GM04503 (cell line): ENCODE data around the gene TMEM164.

Source experiments
- DNase-seq: peaks from one replicate; pipeline ENCODE4 v3.0.0-alpha.2; 2012; ENCODE audit warnings: low read depth

The TMEM164 gene

DNA sequence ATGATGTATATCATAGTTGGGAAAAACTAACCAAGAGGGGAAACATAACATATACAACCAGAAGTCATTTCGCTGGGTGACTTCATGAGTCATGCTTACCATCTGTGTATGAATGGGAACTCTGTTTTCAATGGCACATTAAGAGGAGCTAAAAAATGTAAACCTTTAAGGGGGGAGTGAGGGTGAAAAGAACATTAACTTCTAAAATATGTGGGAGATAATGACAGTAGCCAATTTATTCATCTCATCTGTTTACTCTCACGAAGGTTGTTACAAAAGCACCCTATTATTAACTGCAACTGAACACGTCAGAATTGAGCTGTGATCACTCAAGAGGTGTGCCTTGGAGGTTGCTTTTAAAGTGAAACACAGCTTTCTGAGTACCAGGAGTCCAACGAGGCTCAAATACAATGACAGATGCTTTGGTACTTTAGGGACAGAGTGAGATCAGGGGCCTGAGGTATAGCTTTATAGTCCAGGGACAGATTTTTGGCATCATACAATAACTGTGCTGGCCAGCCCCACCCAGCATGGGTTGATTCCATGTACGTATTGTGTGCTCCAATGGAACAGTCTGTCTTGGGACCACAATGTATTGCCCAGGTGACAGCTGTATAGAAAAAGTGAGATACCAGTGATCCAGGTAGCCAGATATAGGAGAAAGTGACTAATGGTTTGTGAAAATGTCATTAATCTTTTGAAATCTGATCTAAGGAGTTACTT lies 207.7 kb downstream of the TMEM164 start:
- peak; percentile 82 for DNase-seq

DNA sequence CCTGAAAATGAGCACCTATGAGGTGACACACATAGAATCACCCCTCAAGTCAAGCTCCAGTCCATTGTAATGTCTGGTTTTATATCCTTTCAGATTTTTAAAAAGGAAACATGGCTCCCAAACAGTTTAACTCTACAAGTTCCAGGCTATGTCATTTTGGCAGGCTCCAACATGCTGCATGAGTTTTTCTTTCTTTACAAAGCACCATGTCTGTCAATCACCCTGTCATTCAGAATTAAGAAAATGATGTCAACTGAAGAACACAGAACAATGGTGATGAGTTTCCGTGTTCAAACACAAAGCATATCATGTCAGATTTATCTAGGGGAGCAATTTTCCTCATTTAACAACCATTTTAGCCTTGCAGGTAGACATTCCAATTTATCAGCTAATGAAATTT lies 208.4 kb downstream of the TMEM164 start:
- no peak for DNase-seq

DNA sequence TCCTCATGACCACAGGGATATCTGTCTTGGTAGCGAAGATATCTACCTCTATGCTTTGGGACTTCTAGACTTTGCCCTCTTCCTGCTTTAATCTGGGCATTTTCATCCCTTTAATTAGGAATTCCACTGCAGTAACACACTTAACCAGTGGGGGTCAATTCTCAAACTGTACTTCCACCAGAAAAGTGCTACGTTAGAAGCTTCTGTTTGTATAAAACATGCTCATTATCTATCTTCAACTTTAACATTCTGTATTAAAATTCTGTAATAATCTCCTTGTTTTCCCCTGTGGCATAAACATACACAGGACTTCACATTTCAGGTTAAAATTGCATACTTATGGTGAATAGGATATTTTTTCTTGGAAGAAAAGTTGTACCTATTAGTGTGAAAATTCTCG lies 209.4 kb downstream of the TMEM164 start:
- no peak for DNase-seq

GRCh38 chrX:110213183-110213582 lies 210.3 kb downstream of the TMEM164 start:
- no peak for DNase-seq

GRCh38 chrX:110214684-110215083 lies 211.8 kb downstream of the TMEM164 start:
- no peak for DNase-seq

GRCh38 chrX:110215411-110215810 lies 212.5 kb downstream of the TMEM164 start:
- no peak for DNase-seq

DNA sequence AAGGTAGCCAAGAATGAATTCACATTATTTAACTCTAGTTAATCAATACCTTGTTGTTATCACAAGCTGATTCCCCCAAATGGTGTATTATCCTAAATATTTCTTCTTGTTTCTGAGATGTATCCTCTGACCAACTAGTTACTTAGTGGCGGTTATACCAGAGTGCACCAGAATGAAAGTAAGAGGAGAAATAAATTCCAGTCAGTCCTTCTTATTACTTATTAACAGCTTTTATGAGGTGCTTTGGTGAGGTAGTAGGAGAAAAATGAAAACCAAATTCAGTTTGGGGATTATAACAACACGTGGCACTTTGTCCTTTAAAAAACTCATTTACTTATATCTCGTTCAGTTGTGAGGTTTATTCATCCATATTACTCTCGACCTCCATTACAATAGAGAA lies 213.1 kb downstream of the TMEM164 start:
- no peak for DNase-seq

DNA sequence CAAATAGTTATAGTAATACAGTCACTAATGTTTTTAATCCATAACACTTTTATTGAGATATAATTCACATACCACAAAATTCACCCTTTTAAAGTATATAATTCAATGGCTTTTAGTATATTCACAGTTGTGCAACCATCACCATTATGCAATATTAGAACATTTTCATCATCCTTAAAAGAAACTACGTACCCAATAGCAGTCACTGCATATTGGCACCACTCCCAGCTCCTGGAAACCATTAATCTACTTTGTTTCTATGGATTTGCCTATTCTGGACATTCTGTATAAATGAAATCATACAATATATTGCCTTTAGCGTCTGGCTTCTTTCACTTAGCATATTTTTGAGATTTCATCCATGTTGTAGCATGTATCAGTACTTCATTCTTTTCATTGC lies 215.7 kb downstream of the TMEM164 start:
- no peak for DNase-seq

DNA sequence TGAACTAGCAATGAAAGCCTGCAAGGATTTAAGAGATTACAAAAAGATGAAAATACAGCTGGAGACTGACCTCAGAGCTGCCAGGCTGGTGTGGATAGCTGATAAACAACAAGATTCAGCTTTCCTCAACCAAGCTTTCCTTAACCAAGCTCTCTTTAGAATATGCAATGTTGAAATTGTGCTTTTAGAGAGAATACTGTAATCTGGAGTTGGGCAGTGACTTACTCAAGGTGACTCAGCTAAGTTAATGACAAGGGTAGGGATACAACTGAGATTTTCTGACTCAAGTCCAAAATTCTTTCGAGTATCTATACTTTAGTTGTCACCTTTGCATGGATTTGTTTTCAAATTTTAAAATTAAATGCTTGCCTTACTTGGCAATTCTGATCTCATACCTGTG lies 217.0 kb downstream of the TMEM164 start:
- DNase-seq: no peak

- DNase-seq: no peak
Measured at GRCh38 chrX:110222497-110223257, 219.8 kb downstream of the TMEM164 start.

- no peak for DNase-seq
Measured at GRCh38 chrX:110224926-110225617, 222.2 kb downstream of the TMEM164 start.

DNA sequence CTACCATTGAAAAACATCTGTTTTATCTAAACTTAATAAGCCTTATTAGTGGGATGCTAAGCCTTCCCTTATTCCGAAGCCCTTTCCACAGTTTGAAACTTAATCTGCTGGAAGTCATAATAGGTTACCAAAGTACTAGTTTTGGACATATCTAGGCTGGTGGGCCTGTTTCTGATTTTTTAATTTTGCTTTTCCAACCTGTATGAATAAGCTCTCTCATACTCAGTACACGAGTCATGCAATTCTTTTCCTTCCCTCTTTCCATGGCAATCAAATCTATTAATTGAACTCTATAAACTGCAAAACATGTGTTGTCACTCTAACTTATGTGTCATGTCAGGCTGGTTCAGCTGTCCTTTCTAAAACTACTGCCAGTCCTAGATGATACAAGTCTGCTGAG lies 224.0 kb downstream of the TMEM164 start:
- DNase-seq: no peak
